ENCODE results near the gene PAQR3. TPM values are rescaled to one million over a fixed set of nuclear protein-coding genes. Genes with fewer than 3 reads are reported as not detected.
"Not testable (repeated sequence)": the region's sequence is repeated elsewhere in the genome, so short reads cannot be mapped to it uniquely, and the experiment has no call there.

Gene PAQR3
- total RNA-seq, 1 experiment from 2014 or later, result 22.0 TPM

DNA sequence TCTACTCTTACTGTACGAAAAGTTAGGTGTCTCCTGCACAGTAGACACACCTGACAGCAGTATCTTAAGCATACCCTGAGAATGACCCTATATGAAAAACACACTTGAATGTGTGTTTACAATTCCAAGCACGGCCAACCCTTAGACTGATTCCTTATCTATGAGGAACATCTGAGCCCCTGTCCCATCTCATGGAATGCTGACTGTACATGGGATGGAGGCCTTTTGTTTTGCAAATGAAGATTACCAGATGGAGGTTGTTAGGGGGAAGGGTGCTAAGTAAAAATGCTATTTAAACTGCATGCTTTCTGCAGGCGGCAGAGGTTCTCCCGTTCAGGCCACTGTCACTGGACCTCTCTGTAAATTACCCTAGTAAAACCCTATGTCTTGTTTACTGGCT lies 2.2 kb downstream of the PAQR3 start:
- in situ Hi-C loops (cut with HindIII; ENCODE audit: low sequenced_read_pairs), result no loop called here
- DNase-seq (ENCODE audit: low spot score), result no peak

DNA sequence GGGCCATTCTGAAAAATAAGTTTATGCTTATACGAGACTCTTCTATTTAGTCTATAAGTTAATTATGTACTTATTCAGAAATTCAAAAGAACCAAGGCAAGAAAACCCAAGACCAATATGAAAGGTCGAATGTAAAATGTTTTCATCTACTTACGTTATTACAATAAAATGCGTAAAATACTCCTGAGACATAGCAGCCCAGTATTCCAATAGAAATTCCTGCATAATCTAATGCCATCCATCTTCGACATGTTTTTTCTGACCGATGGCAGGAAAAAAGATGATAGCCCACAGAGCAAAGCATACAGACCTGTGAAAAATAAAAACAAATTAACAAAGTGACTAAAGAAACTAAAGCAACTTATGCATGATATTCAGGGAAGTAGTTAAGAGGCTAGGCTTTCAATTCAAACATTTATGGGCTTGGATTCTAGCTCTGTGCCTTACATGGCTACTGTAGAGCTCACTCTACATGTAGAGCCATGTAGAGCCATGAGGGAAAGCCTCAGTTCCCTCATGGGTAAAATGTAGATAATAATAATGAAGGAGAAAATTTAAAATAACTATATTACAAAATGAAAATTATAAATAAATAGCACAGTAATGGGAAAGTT lies 9.1 kb downstream of the PAQR3 start:
- in situ Hi-C loops (cut with HindIII; ENCODE audit: low sequenced_read_pairs), result no loop called here
- DNase-seq (ENCODE audit: low spot score), result no peak

- in situ Hi-C loops (cut with HindIII; ENCODE audit: low sequenced_read_pairs), result no loop called here
- no peak for DNase-seq (ENCODE audit: low spot score)
These were observed 10.4 kb downstream of the PAQR3 start for GRCh38 chr4:78928835-78929234.

DNA sequence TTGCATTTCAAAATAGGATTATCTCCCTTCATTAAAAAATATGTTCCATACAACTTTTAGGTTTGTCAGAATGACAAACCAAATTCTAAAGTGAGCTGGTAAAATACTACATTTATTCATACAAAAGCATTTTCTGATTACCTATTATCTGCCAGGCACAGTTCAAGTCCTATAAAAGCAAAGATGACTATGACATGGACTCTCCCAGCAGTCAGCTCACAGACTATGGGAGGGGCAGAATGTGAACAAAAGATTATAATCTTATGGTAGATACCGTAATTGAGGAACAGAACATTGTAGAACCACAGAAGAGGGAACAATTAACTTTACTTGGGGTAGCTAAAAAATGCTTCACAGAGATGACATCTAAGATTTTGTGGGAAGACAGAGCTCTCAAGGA lies 12.4 kb downstream of the PAQR3 start:
- no peak for DNase-seq (ENCODE audit: low spot score)
- in situ Hi-C loops (cut with HindIII; ENCODE audit: low sequenced_read_pairs), result no loop called here

GRCh38 chr4:78923464-78924312 lies 15.6 kb downstream of the PAQR3 start:
- no peak for DNase-seq (ENCODE audit: low spot score)
- in situ Hi-C loops (cut with HindIII; ENCODE audit: low sequenced_read_pairs), result no loop called here

- DNase-seq (ENCODE audit: low spot score), result no peak
- in situ Hi-C loops (cut with HindIII; ENCODE audit: low sequenced_read_pairs), result no loop called here
These were observed 17.0 kb downstream of the PAQR3 start for GRCh38 chr4:78922207-78922606.

- in situ Hi-C loops (cut with HindIII; ENCODE audit: low sequenced_read_pairs), result no loop called here
- DNase-seq (ENCODE audit: low spot score), result no peak
These were observed 28.6 kb downstream of the PAQR3 start for GRCh38 chr4:78910612-78911011.

- in situ Hi-C loops (cut with HindIII; ENCODE audit: low sequenced_read_pairs); DNase-seq (ENCODE audit: low spot score): not testable (repeated sequence)
These were observed 30.3 kb downstream of the PAQR3 start for GRCh38 chr4:78908974-78909373.

DNA sequence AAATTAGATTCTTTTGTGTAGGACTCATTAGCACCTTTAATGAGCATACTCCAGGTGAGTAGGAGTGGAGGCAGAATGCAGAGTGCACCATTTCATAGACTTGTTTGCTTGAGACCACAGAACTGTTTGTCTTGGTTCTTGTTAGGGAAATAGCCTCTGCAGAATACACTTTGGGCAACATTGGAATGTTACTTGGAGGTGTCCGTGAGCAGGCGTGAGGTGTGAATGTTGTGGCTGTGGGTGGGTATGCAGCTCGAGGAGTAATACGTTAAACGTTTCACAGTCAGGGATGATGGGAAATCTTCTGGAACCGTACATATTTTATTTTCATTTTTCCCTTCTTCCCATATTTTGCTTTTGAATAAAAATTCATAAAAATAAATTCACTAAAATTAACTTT lies 31.6 kb downstream of the PAQR3 start:
- in situ Hi-C loops (cut with HindIII; ENCODE audit: low sequenced_read_pairs), result no loop called here
- no peak for DNase-seq (ENCODE audit: low spot score)

DNA sequence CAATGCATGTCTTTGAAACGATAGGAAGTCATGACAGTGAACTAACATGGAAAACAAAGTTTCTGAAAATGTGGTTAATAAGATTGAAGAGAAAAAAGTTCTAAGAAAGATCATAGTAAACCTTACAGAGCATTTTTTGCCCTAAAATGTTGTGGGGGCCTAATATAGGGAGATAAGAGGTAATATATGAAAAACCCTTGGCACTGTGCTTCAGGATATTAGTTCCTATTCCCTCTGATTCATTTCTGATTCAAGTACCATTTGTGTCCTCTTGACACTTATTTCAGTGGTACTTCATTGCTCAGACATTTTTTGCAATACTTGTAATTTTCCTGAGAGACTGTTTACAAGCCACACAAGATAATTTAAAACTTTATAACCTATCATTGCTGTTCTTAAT lies 35.1 kb downstream of the PAQR3 start:
- in situ Hi-C loops (cut with HindIII; ENCODE audit: low sequenced_read_pairs), result no loop called here
- DNase-seq (ENCODE audit: low spot score), result no peak

DNA sequence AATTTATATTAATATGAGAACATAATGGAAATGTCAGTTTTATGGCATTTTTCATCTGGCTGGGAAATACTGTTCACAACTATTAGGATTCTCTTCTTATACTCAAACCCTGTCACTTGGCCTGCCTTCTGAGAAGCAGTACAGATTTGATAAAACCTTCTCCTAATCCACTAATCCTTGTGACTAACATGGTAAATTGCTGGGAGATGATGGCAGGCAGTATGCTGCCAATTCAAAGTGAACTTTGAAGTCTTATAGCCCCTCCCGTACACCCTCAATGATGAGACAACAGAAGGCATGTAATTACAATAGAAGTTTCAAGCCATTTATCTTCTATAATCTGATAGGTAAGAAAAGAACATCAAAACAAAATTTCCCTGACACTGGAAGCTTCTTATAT lies 36.9 kb downstream of the PAQR3 start:
- DNase-seq (ENCODE audit: low spot score), result no peak
- in situ Hi-C loops (cut with HindIII; ENCODE audit: low sequenced_read_pairs), result no loop called here

GRCh38 chr4:78901882-78902281 lies 37.4 kb downstream of the PAQR3 start:
- in situ Hi-C loops (cut with HindIII; ENCODE audit: low sequenced_read_pairs), result no loop called here
- DNase-seq (ENCODE audit: low spot score), result no peak

GRCh38 chr4:78899302-78899701 lies 39.9 kb downstream of the PAQR3 start:
- in situ Hi-C loops (cut with HindIII; ENCODE audit: low sequenced_read_pairs), result no loop called here
- DNase-seq (ENCODE audit: low spot score), result no peak

DNA sequence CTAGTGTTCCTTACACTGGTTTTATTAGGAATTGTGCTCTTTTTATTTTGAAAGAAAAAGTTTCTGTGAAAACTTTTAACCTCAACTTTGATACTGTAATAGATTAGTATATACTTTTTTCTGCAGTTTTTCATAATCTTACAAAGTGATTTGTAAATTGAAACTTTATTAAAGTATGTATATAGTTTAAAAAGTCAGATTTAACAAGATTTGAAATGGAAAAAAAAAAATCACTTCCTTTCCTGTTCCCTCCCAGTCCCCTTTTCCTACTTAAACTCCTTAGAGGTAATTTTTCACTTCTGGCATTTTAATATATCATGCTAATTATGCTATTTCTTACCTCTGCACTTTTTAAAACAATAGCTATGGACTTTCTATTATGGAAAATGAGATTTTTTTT lies 49.3 kb downstream of the PAQR3 start:
- in situ Hi-C loops (cut with HindIII; ENCODE audit: low sequenced_read_pairs), result no loop called here
- no peak for DNase-seq (ENCODE audit: low spot score)

- no peak for DNase-seq (ENCODE audit: low spot score)
- in situ Hi-C loops (cut with HindIII; ENCODE audit: low sequenced_read_pairs), result no loop called here
These were observed 53.6 kb downstream of the PAQR3 start for GRCh38 chr4:78885598-78885997.

DNA sequence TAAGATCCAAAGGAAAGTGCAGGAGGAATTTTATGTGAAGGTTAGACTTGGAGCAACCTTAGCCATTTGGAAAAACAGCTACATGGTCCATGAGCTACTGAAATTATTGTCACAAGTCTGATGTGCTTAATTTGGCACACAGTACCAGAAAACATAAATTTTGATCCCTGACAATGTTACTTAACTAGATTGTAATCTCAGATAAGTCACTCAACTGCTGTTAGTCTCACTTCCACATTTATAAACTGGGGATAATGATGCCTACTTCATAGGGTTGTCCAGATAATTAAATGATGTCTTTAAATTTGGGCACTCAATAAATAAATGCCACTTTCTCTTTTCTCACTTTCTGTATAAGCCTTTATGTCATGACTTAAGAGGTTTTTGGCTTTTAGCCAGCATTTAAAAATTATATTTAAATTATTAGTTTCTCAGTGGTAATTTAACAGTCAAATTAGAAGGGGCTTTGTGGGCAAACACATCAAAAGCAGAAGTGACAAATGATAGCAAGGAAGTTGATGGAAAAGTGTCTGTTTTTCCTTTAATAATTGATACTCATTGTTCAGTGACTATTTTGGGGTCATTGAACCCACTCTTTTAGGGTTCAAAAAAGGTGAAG lies 58.3 kb downstream of the PAQR3 start:
- no peak for DNase-seq (ENCODE audit: low spot score)
- in situ Hi-C loops (cut with HindIII; ENCODE audit: low sequenced_read_pairs), result no loop called here

- in situ Hi-C loops (cut with HindIII; ENCODE audit: low sequenced_read_pairs), result no loop called here
- DNase-seq (ENCODE audit: low spot score), result no peak
These were observed 61.2 kb downstream of the PAQR3 start for GRCh38 chr4:78878031-78878430.

DNA sequence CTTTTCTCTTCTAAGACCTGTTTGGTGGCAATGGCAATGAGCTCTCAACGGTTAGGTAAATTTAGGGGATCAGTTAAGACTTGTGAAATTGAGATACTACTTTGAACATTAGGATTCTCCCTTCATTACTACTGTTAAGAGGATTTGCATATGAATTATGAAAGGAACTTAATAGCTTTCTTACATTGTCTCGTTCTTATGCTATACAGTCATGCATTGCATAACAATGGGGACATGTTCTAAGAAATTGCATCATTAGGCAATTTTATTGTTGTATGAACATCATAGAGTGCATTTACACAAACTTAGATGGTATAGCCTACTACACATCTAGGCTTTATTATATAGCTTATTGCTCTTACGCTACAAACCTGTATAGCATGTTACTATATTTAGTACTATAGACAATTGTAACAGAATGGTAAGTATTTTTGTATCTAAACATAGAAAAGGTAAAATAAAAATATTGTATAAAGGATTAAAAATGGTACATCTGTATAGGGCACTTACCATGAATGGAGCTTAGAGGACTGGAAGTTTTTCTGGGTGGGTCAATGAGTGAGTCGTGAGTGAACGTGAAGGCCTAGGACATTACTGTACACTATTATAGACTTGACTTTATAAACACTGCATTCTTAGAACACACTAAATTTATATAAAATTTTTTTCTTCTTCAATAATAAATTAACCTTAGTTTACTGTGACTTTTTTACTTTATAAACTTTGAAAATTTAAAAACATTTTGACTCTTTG lies 62.5 kb downstream of the PAQR3 start:
- in situ Hi-C loops (cut with HindIII; ENCODE audit: low sequenced_read_pairs), result no loop called here
- DNase-seq (ENCODE audit: low spot score), result no peak

DNA sequence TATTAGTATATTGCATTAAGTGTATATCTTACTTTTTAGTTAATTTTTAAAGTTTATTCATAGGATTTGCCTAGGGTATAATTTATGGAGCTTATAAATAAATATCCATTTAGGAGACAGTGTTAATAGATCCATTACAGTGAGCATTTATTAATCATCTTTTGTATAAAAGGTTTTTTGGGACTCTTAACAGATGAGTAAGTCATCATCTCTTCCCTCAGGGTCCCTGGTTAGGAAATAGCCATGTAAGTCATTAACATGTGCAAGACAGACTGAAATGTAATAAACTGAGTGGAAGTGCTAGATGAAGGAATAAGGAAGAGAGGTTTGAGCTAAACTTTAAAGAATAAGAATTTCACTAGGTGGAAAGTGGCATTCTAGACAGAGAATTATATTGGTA lies 69.2 kb downstream of the PAQR3 start:
- in situ Hi-C loops (cut with HindIII; ENCODE audit: low sequenced_read_pairs), result no loop called here

GRCh38 chr4:78868712-78869111 lies 70.5 kb downstream of the PAQR3 start:
- not testable (repeated sequence) for DNase-seq (ENCODE audit: low spot score)

More for the DNA sequence above, 69.2 kb downstream of the PAQR3 start:
- no peak for DNase-seq (ENCODE audit: low spot score)

More at GRCh38 chr4:78868712-78869111, 70.5 kb downstream of the PAQR3 start:
- in situ Hi-C loops (cut with HindIII; ENCODE audit: low sequenced_read_pairs), result not testable (repeated sequence)

All from G401 (cell line).